DMS153 (cell line): Measurements from ENCODE around the gene OTUD7B.
"Not testable (repeated sequence)": the region's sequence is repeated elsewhere in the genome, so short reads cannot be mapped to it uniquely, and the experiment has no call there.

Experiments
- DNase-seq: peaks from one replicate; lab custom pipeline; 2025; lab: John Stamatoyannopoulos, UW

OTUD7B gene

GRCh38 chr1:150003801-150004200, 6.7 kb downstream of the OTUD7B start:
- no peak for DNase-seq

GRCh38 chr1:150002217-150002616, 8.3 kb downstream of the OTUD7B start:
- DNase-seq: no peak

GRCh38 chr1:150001415-150001814, 9.1 kb downstream of the OTUD7B start:
- DNase-seq: no peak

- DNase-seq: no peak
Observed at GRCh38 chr1:149997585-149998262, 12.8 kb downstream of the OTUD7B start.

- no peak for DNase-seq
Observed at GRCh38 chr1:149995927-149996326, 14.6 kb downstream of the OTUD7B start.

GRCh38 chr1:149993764-149994163, 16.8 kb downstream of the OTUD7B start:
- no peak for DNase-seq

- DNase-seq: no peak
Observed at GRCh38 chr1:149993181-149993580, 17.3 kb downstream of the OTUD7B start.

- DNase-seq: no peak
Observed at GRCh38 chr1:149987297-149987595, 23.3 kb downstream of the OTUD7B start.

GRCh38 chr1:149986486-149987296, 23.8 kb downstream of the OTUD7B start:
- no peak for DNase-seq

- DNase-seq: no peak
Observed at GRCh38 chr1:149979972-149980540, 30.5 kb downstream of the OTUD7B start.

- no peak for DNase-seq
Observed at GRCh38 chr1:149979245-149979971, 31.1 kb downstream of the OTUD7B start.

GRCh38 chr1:149978547-149979023, 31.9 kb downstream of the OTUD7B start:
- DNase-seq: no peak

GRCh38 chr1:149977345-149977744, 33.2 kb downstream of the OTUD7B start:
- peak; percentile 95 for DNase-seq

GRCh38 chr1:149972547-149972946, 38.0 kb downstream of the OTUD7B start:
- no peak for DNase-seq

- DNase-seq: no peak
Observed at GRCh38 chr1:149967646-149968045, 42.9 kb downstream of the OTUD7B start.

- DNase-seq: no peak
Observed at GRCh38 chr1:149967041-149967440, 43.5 kb downstream of the OTUD7B start.

GRCh38 chr1:149966405-149966804, 44.1 kb downstream of the OTUD7B start:
- DNase-seq: no peak

- DNase-seq: no peak
Observed at GRCh38 chr1:149965440-149965839, 45.1 kb downstream of the OTUD7B start.

GRCh38 chr1:149963358-149963757, 47.2 kb downstream of the OTUD7B start:
- no peak for DNase-seq

GRCh38 chr1:149962736-149963135, 47.8 kb downstream of the OTUD7B start:
- no peak for DNase-seq

GRCh38 chr1:149962039-149962647, 48.4 kb downstream of the OTUD7B start:
- peak; percentile 82 for DNase-seq

GRCh38 chr1:149957548-149957947, 53.0 kb downstream of the OTUD7B start:
- DNase-seq: not testable (repeated sequence)
